Esophagus muscularis mucosa (tissue), 3 donors: ENCODE data around the gene DDX24.

Source experiments
- CTCF ChIP-seq, 3 experiments: fragments of 200-600 bp in 2 of 3; fragments of 450-650 bp in 1 of 3; sonication (generic) in 2 of 3; IDR thresholded peaks; one replicate each; pipeline ENCODE4 v1.5.1; 2017 to 2019; ENCODE audit warnings: antibody characterized with exemption in 3 of 3, mild to moderate bottlenecking in 2 of 3, moderate library complexity in 1 of 3
- POLR2A ChIP-seq: fragments of 450-650 bp; IDR thresholded peaks from one replicate; pipeline ENCODE4 v1.6.1; 2017; ENCODE audit warnings: antibody characterized with exemption, moderate library complexity, mild to moderate bottlenecking, low read depth

- TF ChIP-seq POLR2A = no peak
- no peak for TF ChIP-seq CTCF (IDR thresholded peaks at IDR 0.05)
Measured at GRCh38 chr14:94026889-94027469, 54.0 kb downstream of the DDX24 start.
